GM19455 (cell line): ENCODE results near the gene FAIM2.
A peak's percentile ranks its signal among the peaks of the same experiment; 100 is the strongest.
"Not testable (repeated sequence)": the region's sequence is repeated elsewhere in the genome, so short reads cannot be mapped to it uniquely, and the experiment has no call there.

Source experiments
- ATAC-seq: cut with Tn5 transposase; IDR thresholded peaks from one replicate; pipeline ENCODE4 v1.9.1; 2021; ENCODE audit not compliant: unreplicated experiment

FAIM2 gene

DNA sequence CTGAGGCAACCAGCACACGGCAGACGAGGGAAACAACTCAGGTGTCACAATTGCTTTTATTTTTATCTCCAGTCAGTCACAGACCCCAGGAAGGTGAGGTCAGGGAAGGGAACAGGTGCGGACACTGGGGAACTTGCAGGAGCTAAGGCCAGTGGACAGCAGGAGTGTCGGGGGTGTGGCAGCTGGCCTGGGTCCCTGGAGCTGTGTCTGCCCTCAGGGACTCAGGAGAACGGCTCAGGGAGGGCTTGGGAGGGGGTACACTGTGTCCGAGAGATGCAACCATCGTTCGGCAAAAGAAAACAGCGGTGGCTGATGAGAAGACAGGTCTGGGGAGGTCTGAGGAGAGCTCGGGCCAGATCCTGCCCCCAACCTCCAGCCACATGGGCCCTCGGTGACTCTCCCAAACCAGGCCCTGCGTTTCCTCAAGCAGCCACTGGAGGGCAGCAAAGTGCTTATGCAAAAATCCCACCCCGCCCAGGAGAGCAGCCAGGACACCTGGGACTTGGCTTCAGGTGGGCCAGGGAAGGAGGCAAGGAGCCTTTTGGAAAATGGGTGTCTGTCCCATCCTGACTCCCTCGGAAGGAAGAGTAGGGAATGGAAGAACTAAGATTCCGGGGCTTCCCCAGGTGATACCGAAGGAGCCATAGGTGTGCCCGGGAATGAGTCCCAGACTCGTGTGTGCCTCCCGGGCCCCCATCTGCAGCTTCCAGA lies 36.7 kb downstream of the FAIM2 start:
- no peak for ATAC-seq

DNA sequence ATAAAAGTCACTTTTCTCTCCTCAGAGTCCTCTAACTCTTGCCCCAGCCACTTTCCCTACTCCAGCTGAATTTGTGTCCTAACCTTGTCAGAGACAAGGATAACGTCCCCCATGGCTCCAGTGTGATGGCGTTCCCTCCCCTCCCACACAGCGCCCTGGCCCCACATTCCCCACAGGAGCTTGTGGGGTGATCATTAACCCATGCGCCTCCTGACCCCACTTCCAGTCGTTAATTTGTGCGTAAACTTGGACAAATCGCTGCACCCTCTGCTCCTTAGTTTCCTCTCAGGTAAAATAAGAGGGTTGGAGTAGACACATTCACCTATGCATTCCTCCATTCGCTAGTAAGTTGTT lies 37.9 kb downstream of the FAIM2 start:
- no peak for ATAC-seq

DNA sequence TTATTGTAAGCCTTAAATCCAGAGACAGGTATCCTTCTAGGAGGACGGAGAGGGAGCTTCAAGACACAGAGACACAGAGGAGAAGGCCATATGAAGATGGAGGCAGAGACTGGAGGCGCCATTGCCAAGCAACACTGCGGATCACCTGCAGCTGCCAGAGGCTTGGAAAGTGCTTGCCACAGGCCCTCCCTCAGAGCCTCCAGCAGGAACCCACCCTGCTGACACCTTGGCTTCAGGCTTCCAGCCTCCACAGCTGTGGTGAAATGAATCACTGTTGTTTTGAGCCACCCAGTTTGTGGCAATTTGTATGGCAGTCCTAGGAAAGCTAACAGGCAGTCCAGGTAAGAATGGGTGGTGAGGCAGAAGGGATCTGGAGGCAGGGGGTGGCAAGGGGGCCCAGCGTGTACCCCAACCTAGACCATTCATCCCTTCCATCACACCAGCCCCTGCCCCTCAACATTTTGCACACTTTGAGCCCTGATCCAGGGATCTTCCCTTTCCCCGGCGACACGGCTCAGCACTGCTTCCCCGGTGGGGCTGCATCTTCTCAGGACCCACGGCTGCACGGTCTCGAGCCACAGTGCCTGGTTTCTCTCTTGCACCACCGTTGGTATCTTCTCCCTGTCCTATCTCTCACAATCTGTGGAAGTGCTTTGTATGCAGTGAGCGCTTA lies 38.5 kb downstream of the FAIM2 start:
- no peak for ATAC-seq

DNA sequence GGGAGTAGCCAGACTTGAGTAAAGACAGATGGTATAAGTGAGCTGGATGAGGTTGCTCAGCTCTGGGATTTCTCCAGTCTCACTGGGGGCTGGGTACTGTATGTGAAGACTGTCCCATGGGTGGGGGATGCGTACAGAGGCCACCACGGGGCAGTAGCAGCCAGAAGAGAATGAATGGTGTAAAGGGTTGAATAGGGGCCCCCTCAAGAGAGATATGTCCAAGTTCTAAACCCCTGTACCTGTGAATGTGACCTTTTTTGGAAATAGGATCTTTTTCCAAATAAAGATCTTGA lies 39.0 kb downstream of the FAIM2 start:
- no peak for ATAC-seq

DNA sequence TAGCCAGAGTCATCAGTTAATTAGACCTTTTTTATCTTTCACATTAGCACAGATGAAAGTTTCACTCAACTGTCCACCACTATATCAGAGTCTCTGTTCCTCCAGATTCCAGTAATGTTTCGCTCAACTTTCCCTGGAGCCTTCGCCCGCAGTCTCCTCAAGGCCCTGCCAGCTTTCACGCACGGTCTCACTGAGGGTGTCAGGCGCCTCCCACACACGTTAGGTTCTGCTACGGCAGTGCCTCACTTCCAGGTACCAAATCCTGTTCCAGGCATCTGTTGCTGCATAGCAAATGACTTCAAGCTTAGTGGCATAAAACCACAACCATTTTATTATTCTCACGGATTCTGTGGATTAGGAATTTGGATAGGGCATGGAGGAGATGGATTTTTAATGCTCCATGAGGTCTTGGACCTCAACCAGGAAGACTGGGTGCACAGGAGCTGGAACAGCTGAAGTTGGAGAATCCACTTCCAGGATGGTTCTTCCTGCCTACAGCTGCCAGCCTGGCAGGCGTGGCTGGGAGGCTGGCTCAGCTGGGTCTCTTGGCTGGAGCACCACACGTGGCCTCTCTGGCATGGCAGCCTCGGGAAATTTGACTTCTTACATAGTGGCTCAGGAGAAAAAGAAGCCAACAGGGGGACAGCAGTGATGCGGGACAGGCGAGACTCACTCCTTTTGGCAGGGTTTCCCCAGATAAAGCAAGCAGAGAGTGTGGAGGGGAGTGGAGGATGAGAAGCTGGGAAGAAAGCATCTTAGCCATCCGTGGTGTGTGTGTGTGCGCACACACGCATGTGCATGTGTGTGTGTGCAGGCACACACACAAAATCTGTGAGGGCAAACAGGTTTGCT lies 39.5 kb downstream of the FAIM2 start:
- no peak for ATAC-seq

DNA sequence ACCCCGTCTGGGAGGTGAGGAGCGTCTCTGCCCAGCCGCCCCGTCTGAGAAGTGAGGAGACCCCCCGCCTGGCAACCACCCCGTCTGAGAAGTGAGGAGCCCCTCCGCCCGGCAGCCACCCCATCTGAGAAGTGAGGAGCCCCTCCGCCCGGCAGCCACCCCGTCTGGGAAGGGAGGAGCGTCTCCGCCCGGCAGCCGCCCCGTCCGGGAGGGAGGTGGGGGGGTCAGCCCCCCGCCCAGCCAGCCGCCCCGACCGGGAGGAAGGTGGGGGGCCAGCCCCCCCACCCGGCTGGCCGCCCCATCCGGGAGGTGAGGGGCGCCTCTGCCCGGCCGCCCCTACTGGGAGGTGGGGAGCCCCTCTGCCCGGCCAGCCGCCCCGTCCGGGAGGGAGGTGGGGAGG lies 42.8 kb downstream of the FAIM2 start:
- not testable (repeated sequence) for ATAC-seq

DNA sequence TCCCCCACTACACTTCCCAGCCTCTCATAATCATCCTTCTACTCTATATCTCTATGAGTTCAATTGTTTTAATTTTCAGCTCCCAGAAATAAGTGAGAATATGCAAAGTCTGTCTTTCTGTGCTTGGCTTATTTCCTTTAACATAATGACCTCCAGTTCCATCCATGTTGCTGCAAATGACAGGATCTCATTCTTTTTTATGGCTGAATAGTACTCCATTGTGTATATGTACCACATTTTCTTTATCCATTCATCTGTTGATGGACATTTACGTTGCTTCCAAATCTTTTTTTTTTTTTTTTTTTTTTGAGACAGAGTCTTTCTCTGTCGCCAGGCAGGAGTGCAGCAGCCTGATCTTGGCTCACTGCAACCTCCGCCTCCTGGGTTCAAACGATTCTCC lies 47.8 kb downstream of the FAIM2 start:
- ATAC-seq = not testable (repeated sequence)

DNA sequence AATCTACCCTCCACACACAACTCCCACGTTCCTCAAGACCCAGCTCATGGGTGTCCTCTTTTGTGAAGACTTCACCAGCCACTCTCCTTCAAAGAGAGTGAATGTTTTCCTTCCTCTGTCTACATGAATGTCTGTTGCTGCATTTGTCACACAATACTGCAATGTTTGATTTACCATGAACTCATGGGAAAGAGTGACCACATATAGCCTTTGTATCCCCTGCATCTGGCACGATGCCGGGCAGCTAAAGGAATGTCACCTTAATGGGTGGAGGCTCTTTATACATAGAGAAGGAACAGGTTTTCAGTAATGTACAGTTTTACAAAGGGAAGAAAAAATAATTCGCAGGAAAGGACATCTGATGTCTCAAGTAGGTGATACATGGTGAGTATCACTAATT lies 48.7 kb downstream of the FAIM2 start:
- ATAC-seq = no peak

DNA sequence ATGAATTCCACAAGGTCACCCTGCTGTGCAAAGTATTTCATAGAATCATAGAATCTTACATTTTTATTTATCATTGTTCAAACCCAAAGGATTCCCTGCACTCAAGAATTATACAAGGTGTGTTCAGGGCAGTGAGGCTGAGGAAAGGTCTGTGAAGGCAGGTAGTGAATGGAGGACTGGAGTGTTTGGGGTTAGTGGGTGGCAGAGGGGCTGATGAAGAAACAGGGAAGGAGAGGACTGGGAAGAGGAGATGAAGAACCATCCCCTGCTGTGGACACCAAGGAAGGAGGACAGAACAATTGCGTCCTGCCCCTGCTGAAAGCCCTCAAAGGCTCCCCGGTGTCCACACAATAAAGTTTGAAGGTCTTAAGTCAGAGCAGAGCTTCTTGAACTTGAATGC lies 50.0 kb downstream of the FAIM2 start:
- no peak for ATAC-seq

DNA sequence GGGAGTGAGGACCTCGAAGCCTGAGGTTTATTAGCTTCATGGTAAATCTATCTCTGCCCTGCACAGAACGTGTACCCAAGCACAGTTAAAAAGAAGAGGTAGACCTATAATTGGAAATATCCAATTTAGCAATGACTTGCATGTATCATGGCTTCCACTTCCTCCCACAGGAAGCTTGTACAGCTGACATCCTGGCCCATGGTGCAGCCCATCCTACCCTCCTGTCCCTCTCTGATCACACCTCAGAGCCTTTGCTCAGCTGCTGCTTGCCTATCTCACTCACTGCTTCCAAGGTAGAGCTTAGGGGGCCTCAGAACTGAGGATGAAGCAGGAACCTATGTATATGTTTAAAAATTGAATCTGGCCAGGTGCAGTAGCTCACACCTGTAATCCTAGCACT lies 56.5 kb downstream of the FAIM2 start:
- ATAC-seq = no peak

DNA sequence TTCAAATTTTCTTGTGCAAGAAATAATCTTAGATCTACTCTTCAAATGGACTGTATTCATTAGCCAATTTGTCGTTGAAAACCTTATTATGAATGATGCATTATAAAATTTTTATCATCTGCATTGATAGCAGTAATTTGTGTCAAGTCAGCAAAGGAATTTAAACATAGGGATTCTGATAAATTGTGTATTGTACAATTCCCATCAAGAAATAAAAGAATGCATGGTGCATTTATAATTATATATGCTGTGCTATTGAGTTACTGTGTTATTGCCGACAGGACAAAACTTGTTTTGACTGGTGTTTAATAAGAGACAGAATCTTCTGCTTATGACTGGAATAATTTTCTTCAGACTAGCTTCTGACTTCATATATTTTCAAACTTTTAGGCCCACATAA lies 57.7 kb downstream of the FAIM2 start:
- no peak for ATAC-seq

DNA sequence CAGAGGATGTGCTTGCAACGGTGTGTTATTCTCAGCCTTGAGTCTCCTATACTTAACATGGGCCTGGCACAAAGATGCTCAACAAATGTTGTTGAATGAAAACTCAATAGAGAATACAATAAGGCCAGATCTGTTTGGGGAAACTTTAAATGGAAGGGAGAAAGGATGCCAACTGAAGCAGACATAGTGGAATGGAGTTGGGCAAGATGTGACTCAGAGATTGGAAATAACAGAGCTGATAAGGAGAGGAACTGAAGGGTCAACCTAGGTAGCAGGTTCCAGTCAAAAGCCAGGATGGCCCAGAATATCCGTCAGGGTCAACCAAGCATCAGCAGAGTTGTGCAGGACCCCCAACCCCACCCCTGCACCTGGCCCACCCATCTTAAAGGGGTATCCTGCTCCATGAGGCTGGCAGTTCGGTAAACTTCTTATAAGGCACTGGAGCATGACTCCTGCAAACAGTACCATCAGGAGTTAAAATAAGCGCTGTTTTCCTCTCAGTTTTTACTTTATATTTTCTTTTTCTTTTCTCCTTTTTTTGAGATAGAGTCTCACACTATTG lies 59.7 kb downstream of the FAIM2 start:
- ATAC-seq = no peak

DNA sequence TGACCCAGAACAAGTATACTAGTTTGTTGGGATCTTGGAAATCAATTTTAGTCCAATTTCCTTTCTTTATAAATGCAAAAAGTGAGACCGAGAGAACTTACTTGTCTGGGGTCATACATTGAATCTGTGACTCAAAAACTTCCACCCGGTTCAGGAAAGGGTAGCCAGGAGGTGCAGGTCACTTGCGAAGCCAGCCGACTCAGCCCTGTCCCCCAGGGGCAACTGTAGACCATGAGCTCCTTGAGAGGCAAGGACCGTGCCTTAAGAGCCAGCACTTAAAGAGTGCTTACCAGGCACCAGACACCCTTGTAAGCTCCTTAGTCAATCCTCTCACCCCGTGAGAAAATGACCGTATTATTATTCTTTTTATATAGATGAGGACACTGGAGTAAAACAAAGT lies 60.3 kb downstream of the FAIM2 start:
- no peak for ATAC-seq

DNA sequence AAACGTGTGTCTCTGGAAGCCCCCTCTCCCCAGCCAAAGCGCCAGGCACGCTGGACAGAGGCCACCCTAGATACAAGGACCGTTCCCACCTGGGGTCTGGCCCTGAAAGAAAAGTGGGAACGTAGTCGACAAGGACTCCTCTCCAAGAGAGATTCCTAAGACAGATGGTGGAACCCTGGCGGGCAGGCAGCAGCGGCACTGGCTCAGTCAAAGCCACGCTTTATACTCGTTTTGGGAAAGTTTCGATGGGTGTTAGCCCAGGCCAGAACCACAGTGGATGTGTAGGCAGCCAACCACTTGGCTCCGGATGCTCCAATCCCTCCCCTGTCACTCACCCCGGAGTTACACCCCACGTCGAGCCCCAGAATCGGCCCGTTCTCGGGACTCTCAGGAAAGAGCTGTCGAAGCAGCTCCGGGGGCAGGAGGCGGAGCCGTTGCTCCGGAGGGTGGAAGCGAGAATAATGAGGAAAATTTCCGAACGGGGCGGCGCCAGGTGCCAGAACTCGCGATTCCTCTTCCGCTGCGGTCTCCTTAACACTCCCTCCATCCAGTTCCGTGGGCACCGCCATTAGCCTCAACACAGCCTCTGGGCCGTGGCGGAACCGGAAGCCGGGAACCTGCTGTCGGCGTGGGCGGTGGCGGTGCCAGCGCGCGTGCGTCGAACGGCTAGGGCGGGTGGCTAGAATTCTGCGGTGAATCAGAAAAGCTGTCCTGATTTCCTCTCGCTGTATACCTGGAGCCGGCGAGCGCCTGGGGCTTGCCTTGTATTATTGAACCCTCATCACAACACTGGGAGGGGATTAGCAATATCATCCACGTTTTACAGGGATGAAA lies 61.0 kb downstream of the FAIM2 start, which contains the start of gene BCDIN3D:
TSS of gene BCDIN3D (minus strand) at position 588 of the 834 bp plus-strand sequence. CDS start at position 569, 19 bp downstream.
- peak; percentile 82 for ATAC-seq

DNA sequence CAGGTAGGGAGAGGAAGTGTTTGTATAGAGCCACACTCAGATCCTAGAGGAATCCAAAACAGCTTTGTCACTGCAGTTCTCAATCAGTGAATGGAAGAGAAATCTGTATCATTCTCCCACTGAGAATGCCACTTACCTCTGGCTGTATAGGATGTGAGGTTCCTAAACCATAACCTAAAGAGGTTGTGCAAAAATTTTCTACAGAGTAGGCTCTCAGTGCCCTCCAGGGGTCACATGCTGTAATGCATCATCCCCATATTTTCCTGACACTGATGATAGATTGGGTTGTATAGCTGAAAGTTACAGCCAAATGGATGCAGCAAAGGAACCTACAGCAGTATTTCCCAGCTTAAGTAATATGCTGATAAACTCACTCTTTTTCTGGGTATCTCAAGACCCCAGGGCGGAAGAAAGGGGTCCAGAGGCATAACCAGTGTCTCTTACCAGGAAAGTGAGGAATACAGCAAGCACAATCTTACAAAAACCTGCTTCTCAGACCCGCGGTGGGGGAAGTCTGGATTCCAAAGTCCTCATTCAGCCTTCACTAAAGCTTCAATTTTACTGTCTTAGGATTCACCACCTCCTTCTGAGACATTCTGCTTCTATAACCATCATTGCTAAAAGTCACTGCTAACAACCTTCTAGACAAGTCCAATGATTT lies 64.6 kb downstream of the FAIM2 start:
- ATAC-seq = no peak

DNA sequence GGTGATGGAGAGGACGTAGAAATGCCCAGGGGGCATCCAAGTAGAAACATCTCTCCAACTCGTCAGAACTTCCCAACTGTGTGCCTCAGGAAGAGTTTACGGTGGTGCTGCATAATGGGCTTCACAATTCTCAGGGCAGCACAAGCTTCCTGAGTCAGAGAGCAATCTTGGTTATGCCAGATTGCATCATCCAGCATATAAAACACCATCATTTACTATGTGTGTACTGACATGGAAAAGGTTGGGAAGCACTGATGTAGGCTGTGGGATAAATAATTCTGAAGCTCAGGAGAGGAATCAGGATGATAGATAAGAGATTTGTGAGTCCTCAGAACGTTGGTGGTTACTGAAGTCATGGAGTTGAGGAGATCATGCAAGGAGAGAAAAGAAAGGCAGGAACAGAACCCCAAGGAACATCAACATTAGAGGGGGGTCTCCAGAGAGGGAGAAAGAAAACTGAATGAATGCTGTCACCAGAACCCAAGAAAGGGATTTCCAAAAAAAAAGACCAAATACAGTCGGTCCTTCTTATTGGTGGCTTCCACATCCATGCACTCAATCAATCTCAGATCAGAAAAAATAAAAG lies 70.8 kb downstream of the FAIM2 start:
- no peak for ATAC-seq

DNA sequence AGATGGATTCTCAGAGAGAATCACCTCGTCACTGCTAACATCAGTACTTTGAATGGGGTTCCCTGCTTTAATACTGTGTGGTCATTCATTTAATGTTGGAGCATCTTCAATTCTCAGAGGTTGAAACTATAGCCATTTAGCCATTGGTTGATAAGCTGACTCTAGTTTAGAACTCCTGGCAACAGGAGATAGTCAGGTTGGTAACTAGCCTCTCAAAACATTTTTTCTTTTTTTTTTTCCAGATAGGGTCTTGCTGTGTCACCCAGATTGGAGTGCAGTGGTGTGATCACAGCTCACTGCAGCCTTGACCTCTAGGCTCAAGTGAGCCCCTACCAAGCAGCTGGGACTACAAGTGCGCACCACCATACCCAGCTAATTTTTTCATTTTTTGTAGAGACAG lies 72.0 kb downstream of the FAIM2 start:
- ATAC-seq = no peak

DNA sequence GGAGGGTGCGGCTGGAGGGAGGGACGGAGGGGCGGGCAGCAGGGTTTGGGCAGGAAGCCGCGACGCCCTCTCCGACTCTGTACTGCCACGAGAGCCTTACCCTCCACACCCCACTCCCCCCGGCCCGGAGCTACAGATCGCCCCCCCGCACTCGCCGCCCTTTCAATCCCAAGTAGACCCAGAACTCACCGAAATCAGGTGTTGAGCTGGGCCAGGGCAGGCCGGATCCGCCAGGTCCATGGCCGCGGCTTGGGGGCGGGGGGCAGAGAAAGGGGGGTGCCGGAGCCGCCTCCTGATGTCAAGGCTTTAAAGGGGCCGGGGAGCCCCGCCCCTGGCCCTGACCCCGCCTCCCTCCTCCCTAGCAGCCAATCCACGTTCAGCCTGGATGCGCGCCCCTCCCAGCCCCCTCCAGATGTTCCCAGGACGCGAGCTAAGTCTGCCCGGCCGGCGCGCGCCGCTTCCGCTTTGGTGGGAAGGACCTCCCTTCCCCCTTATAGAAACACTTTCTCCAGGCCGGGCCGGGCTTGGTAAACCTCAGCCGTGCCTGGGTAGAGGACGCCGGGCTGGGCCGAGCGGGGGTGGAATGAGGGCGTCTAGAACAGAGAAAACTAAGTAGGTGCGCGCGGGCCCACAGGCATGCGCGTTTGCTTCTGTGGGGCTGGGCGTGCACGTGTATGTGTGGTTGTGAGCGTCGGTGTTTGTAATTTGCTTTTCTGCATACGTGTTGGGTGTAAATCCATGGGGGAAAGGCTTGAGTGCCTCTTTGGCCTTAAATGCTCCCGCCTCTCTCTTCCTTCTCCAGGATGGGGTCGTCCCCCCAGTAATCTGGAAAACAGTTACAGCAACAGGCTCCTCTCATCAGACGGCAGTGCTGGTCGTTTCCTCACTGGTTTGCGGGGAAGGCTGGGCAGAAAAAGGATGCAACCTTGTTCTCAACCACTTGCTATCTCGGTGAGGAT lies 75.3 kb downstream of the FAIM2 start, which contains the start of gene NCKAP5L:
TSS of gene NCKAP5L (minus strand) at position 281 of the 959 bp plus-strand sequence. CDS start 24,369 bp downstream, outside the sequence.
- ATAC-seq = peak; percentile 85
